Activated CD4-positive, alpha-beta T cell treated with anti-CD3 and anti-CD28 coated beads for 24 hours (primary cell): ENCODE data around the gene ZSCAN26.

ENCODE experiments used
- DNase-seq, 2 donors: peaks; one replicate each; pipeline ENCODE4 v3.0.0-alpha.2; 2020; ENCODE audit warnings: low read depth in 2 of 2

ZSCAN26 gene

DNA sequence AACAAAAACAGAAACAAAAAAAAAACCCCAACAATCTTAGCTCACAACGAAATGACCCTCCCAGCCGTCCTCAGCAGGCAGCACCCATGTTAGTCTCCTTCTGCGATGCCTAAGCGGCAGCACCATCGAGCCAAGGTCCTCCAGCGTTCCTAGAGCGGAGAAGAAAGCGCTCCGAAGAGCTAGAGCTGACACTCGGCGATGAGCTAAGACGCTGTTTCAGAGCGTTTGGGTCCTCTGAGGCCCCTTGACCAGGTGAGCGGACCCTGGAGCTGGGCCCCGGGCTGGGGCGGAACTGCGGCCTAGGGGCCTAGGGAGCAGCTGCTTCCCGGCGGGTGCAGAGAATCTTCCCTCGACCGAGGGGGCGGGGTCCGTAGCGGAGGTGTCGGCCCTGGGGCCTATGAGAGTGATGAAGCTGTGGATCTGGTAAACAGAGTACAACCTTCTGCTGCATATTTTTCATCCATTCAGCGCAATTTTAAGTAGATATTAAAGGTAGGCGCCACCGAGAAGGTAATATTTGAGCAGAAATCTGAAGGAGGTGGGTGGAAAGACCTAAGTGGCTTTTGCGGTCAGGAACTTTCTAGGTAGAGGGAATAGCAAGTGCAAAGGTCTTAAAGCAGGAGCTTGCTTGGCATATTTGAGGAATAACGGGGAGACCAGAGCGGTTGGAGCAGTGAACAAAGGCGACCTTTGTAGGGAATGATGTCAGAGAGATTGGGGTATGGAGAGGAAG, at the start of gene ZSCAN26:
Gene ZSCAN26, plus strand, starts transcription at position 182 of the 733 bp plus-strand sequence. CDS start 4,777 bp downstream, outside the sequence.
- peak; percentile 73 to 79 for DNase-seq

DNA sequence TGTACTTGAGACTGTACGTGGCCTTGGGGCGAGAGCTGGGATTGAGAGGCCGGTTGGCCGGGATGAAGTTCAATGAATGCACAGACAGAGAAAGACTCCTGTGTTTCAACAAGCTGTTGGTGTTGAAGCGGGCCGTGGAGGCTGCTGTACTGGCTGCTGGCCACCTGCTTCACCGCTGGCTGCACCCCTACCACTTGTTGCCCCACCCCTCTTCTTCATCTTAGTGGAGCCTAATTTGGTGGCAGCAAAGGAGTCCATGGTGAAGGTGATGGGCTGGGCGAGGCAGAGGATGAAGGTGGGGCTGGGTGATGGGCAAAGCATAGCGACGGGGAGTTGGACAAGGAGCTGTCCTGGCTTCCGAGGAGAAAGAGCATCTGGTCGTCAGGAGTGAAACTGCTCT, 49.1 kb upstream of the ZSCAN26 start:
- DNase-seq = no peak

DNA sequence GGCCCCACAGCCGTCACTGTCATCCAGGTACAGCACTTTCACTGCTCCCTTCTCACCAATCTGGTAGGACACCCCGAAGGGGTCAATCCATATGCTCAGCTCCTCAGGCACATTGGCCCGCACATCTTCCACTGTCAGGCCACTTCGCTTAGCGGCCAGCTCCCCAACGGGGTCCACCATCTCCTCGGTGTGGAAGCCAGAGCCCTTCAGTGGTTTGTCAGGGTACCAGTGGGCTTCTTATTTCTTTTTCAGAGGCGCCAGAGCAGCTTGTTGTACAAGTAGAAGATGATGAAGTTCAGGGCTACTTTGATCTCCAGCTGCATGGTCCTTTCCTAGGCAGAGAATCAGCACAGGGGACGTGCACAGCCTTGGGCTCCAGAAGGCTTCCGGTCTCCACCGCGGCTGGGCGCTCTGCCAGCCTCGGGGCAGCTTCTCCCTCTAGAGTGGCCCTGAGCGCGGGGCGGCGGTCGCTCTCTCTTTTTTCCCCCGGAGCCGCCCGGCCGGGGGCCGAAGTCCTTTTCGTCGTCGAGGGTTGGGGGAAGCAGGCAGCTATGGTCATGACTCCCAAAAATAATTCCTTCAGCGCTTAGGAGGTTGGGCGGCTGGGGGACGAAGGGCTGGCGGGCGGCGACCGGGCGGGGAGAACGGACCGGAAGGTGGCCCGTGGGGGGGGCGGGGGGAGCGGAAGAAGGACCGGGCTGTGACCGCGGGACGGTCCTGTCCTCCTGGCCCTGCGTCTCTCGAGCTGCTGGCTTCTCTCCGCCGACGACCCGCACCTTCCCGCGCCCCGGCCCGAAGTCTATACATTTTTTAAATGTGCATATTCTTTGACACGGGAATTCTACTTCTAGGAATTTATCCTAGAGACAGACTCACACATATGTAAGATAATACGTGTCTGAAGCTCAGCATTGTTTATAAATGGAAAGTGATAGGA, 48.4 kb upstream of the ZSCAN26 start:
- no peak for DNase-seq

DNA sequence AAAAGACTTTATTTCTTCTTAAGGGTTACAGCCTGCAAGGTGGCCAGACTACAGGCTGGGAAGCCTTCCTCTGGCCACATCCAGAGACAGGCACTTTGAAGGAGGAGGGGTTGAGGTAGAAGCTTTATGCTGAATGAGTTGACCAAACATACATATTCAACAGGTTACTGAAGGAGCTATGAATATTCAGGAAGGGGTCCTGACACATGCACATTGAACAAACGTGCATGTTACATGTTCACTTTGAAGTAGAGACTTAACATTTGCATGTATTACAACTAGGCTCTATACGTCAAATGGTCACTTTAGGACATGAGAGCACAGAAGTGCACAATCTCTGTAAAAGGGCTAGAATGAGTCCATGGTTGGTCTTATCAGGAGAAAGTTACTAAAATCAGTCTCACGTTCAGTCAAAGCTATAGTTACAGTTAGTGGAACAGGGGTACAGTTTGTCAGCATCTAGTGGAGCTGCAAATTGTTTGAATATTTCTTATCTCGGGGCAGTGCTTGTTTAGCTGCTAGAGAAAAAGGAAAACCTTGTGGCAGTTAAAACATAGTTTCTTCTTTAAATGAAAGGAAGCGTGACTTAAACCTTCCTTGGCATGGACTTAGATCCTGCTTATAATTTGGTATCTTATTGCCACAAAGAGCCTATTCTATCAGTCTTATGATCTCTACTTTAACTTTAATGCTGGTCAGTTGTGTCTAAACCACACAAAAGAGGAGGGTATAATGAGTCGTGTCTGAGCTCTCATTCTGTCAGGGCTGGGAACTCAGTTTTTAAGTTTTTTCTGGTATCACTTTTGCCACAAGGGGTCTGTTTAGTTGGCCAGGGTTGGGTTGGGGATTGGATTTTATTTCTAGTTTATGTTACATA, 46.4 kb upstream of the ZSCAN26 start:
- DNase-seq = no peak

DNA sequence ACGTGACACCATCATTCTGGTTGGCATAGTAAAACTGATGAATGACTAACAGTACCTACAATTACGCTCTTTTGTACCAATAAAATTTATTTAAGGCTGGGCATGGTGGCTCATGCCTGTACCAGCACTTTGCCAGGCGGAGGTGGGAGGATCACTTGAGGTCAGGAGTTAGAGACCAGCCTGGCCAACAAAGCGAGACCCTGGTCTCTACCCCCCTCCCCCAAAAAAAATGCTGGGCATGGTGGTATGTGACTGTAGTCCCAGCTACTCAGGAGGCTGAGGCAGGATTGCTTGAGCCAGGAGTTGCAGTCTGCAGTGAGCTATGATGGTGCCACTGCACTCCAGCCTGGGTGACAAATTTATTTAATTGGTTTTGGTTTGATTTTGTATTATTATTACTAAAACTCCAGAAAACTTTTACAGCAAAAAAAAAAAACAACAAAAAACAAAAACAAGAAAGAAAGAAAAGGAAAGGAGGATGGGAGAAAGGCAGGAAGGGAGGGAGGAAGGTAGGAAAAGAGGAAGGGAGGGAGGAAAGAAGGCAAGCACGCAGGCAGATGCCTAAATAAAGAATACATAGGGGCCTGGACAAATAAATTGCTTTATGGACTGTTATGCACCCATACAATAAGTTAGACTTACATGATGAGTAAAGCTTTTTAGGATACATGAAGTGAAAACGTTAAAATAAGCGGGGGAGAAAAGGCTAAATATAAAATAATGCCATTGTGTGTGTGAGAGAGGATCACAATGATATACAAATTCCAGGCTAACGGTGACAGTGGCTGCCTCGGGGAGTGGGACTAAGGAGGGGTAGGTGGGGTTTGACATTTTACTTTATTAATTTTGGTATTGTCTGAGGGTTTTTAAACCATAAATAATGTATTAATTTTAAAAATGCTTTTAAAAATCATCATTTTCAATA, 42.5 kb upstream of the ZSCAN26 start:
- DNase-seq = no peak

DNA sequence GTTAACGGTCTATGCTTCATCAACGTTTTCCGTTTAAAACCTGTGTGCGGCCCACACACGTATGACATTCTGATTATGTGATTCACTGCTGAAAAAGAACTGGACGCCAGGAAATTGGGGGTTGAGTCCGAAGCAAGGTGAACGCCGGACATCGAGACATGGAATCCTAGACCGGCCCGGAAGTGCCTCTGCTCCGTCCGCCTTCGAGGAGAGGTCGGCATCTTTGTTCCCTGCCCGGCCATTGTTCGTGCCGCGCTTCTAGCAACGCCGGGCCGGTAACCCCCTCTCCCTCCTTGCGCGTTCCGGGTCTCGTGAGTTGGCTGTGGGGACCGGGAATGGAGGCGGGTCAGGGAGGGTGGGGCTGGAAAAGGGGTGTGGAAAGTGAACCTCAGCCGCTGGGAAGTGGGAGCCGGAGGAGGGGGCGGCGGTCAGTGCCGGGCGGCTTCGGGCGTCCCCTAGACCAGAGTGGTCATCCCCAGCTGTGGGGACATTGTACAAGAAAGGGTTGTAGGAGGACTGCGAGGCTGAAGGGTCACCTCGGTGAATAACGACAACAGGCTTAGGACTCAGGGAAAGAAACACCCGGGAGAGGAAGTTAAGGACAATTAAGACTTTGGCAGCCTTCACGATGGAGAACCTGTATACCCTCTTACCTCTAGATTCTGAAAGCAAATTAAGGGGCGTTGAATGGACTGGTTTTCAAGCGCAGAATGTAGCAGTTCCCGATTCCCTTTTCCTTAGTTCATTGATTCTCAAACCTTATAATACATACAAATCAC, 41.7 kb upstream of the ZSCAN26 start, which contains the start of gene ZSCAN9:
Gene ZSCAN9, plus strand, starts transcription at position 220 of the 779 bp plus-strand sequence. CDS start 1,810 bp downstream, outside the sequence.
- DNase-seq = no peak

DNA sequence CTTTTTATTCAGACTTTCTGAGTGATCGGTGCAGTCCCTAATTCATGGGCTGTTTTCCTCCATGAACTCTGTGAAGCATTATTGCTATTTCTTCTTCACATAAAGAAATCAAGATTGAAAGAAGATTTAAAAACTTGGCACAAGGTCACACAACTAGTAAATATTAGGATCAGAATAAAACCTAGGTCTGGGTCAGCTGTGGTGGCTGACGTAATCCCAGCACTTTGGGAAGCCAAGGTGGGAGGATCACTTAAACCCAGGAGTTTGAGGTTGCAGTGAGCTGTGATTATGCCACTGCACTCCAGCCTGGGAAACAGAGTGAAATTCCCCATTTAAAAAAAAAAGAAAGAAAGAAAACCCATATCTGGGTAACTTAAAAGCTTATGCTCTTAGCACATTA, 40.5 kb upstream of the ZSCAN26 start:
- no peak for DNase-seq

DNA sequence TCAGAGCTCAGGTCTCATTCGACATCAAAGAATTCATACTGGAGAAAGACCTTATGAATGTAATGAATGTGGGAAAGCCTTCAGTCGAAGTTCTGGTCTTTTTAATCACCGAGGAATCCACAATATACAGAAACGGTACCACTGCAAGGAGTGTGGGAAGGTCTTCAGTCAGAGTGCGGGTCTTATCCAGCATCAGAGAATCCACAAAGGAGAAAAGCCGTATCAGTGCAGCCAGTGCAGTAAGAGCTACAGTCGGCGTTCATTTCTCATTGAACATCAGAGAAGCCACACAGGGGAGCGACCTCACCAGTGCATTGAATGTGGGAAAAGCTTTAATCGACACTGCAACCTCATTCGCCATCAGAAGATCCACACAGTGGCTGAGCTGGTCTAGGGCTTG, 34.2 kb upstream of the ZSCAN26 start:
- DNase-seq = no peak

DNA sequence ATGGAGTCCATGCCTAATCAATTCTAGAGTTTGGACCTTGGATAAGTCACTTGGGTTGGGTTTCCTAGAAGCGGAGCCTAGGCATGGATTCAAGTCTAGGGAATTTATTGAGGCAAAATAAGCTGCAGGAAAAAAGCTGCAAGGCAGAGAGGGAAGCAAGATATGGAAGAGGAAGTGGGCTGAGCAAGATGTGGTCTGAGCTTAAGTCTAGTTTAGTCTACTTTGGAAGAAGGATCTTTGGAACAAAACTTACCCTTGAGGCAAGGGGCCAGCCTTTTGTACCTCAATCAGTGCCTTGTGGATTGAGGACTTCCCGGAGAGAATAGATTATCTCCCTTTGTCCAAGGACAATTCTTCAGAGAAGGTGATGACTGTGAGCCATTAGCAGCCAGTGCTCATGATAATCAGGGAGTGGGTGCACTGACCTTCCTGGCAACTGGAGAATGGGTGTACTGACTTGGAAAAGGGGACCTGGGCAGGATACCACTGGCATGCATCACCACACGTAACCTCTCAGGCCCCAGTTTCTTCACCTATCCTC, 31.0 kb upstream of the ZSCAN26 start:
- DNase-seq = no peak

DNA sequence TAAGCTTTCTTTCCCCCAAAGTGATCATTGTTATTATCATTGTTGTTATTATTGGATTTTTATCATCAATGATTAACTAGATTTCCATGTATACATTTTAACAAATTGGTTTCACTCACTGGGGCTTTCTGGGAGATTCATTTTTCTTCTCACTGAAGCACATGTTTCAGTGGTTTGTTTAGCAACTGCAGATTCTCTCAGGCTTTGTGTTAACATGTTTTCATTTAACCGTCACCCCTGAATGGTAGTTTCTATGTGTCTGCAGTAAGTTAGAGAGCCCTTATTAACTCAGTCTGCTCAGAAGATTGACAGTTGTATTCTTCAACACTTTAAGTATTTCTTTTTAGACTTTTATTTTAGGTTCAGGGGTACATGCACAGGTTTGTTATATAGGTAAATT, 27.3 kb upstream of the ZSCAN26 start:
- DNase-seq = no peak

DNA sequence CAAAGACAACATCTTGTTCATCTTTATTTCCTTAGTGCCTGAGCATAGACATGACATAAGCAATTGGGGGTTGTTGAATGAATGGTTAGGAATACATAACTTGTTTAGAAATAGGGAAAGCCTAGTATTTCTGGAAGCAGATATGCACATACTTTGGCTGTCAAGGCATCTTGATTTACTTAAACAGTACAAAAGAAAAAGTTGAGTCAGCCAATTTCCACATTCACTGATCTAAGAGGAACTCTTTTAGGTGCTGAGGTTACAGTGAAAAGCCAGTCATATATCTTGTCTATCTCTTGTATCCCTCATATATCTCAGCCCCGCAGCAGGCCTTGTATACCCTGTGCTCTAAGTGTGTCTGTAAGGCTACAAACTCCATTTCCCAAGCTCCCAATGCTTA, 26.5 kb upstream of the ZSCAN26 start:
- DNase-seq = no peak

DNA sequence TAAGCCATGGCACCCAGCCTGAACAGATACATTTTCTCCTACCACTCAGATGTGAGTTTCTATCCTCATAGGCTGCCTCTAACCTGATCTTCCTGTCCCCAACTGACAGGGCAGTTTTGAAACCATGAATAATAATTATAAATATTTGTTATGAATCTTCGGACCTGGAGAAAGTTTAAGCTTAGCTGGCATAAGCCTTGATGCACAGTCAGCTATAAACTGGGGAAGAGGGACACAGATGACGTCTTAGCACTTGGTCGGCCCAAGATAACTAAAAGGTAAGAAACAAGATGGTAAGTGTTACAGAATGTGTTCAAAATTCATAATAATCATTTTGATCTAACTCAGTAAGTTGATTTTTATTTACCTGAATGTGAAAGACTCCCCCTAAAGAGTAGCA, 23.0 kb upstream of the ZSCAN26 start:
- no peak for DNase-seq

DNA sequence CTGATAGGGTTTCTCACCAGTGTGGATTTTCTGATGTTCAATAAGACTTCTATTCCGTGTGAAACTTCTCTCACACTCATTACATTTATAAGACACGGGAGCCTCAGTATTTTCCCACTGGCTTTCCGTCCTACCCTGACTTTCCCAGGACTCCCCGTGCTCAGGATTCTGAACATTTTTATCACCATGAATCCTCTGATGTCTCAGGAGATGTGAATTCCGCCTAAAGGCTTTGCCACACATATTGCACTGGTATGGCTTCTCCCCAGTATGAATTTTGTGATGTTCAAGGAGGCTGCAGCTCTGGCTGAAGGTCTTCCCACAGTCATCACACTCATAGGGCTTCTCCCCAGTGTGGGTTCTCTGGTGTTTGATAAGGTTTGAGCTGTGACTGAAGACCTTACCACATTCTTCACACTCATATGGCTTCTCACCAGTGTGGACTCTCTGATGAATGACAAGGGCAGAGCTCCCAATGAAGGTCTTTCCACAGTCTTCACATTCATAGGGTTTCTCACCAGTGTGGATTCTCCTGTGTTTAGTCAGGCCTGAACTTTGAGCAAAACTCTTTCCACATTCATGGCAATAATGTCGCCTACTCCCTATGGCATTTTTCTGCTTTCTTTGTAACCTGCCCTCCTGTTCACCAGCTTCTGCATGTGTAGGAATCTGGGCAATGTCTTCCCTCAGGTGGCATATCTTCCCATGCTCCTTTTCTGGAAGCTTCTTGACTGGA, 21.6 kb upstream of the ZSCAN26 start:
- no peak for DNase-seq

DNA sequence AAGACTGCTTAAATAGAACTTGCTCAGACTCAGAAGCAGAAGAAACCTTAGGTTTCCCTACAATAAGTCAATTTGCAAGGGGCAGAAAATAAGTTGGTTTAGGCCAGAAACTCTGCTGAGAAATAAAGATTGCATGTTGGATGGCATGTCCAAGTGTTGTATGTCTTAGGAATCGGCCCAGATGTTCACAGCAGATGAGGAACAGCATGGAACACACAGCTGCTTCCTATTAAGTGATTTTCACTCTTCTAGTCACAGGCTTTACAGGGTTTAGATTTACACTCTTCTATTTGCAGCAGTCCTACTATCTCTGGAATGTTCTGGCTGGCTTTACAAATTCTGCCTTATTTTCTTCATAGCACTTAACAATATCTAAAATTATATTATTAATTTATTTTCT, 18.0 kb upstream of the ZSCAN26 start:
- DNase-seq = no peak

DNA sequence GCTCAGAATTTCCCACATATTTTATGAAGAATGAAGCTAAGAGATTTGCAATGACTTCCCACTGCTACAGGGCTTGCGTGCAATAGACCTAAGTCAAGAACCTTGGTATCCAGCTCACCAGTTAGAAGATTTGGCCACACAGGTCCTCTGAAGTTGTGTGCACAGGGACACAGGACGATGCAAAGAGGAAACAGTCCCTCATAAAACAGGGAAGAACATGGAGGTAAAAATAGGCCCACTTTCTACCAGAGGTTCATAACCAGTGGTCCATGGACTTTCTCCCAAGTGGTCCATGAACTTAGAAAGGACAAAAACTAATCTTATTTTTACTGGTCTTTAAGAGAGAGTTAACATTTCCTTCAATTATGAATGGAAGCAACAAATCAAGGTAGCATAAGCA, 16.2 kb upstream of the ZSCAN26 start:
- no peak for DNase-seq

DNA sequence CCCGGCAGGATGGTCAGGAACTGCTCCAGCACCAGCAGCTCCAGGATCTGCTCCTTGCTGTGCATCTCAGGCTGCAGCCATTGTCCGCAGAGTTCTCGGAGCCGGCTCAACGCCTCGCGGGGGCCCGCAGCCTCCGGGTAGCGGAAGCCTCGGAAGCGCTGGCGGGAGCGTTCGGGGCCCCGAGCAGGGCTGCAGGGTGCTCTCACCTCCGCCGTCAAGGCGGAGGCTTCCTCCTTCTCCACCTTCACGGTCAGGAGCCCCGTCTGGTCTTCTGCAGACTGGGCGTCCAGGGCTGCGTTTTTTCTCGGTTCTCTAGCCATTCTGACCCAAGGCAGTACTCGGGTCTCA, 15.3 kb upstream of the ZSCAN26 start:
- DNase-seq = no peak

DNA sequence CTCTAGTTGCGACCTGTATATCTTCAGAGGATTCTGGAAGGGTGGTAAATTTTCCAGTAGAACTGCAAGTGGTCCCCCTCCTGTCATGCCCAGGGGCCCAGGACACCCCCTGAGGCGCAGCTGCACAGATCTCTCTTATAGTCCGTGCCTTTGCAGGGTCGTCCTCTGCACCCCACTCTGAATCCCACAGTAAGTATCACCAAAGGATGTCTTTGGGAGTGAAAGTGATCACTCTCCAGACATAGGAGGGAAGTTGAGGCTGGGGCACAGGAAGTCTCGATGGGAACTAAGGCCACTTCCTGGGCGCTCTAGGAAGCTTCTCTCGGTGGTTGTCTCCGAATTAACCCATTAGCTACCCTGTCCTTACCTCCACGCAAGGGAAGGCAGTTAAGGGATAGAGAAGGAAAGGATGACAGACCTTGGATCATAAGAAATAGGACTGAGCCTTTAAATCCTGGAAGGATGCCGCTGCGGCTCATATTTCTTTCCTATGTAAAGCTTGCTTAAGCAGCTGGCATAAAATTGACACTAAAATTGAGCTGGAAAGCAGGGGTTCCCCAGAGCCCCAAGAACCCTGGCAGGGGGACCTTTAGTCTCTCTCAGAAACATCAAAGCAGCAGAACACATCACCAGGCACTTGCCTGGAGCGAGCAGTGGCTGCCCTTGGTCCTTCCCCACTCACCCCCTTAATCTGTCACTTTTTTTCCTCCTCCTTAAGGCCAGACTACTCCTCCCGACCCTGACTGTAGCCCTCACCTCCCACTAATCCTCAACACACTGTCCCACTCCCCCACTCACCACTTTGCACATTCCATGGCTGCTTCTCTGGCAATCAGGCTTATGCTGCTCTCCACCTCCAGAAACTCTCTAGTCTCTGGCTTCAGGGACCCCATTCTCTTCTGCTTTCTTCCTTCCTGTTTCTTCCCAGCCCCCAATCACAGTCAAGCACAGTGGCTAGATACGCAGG, 14.7 kb upstream of the ZSCAN26 start, which contains the start of gene ZKSCAN4:
Gene ZKSCAN4, minus strand, starts transcription at position 261 of the 967 bp plus-strand sequence. CDS start 289 bp downstream, outside the sequence.
- DNase-seq = peak; percentile 66 to 82

DNA sequence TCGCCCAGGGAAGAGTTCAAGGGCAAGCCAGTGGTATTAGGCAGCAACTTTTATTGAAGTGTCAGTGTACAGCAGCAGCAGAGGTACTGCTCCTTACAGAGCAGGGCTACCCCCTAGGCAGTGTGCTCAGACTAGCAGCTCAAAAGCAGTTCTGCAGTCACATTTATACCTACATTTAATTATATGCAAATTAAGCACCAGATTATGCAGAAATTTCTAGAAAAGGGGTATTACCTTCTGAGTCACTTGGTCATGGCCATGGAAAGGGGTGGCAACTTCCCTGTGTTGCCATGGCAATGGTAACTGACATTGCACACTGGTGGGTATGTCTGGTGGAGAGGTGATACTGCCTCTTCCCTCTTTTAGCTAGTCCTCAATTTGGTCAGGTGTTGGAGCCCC, 12.8 kb upstream of the ZSCAN26 start:
- no peak for DNase-seq
